Stomach (tissue), 4 donors: ENCODE measurements around the gene SLFN12.

ENCODE experiments used
- EP300 ChIP-seq: sonication (generic); formaldehyde crosslinking; IDR thresholded peaks from one replicate; pipeline ENCODE4 v1.6.1; 2017; ENCODE audit warnings: antibody characterized with exemption
- POLR2A ChIP-seq, 4 donors: fragments of 450-650 bp; IDR thresholded peaks; one replicate each; pipeline ENCODE4 v1.6.1; 2016; ENCODE audit warnings: antibody characterized with exemption in 4 of 4, control low read depth in 2 of 4, mild to moderate bottlenecking in 1 of 4, moderate library complexity in 1 of 4

GRCh38 chr17:35447499-35447898, 15.2 kb upstream of the SLFN12 start:
- TF ChIP-seq POLR2A (IDR thresholded peaks at IDR 0.05) (no peak), EP300 (no peak)
